SKM-1 treated with dmso at 0.1 percent for 144 hours (cell line): ENCODE data around the gene LRRC9.
A peak's percentile ranks its signal among the peaks of the same experiment; 100 is the strongest.
"Not testable (repeated sequence)": the region's sequence is repeated elsewhere in the genome, so short reads cannot be mapped to it uniquely, and the experiment has no call there.

Source experiments
- DNase-seq: peaks from one replicate; lab custom pipeline; 2025; ENCODE audit not compliant: unreplicated experiment; lab: John Stamatoyannopoulos, UW

The LRRC9 gene

GRCh38 chr14:59919570-59920377 lies at the start of gene LRRC9:
Gene LRRC9, plus strand, starts transcription at chr14:59920144.
- no peak for DNase-seq

DNA sequence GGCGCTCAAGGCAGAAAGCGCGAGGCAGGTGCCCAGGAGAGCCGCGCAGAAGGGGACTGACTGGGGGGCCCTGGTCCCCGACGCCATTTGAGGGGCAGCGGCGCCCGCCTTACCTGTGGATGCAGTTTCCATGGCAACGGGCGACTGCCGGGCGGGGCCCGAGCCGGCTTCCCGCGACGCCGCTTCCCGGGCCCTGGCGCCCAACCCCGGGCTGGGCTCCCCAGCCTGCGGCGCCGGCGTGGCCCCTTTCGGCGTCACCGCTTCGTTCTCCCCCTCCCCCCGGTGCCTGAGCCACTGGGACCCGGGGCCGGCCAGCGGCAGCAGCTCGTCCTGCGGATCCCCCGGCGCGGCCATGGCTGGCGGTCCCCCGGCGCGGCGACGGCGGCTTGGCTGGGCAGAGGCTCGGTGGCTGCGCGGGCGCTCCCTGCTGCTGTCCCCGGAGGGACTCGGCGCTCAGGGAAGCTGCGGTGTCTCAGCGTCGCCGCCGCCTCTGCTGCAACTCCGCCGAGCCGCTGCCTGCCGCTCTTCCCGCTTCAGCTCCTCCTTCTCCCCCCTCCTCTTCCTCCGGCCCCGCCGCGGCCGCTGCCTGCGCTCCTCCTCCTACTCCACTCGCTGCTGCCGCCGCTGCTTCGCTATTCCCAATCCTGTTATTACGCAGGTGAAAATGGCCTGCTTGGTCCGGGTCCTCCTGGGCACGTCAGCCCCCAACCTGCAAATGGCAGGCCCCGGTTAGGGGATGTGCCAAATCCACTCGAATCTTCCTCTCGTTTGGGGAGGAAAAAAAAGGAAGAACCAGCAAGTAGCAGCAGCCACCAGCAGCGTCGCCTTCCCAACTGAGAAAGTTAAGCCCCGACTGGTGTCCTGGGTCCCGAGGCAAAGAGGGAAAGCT lies 49.4 kb upstream of the LRRC9 start, which contains the start of gene RTN1:
Gene RTN1, minus strand, starts transcription at position 500 of the 889 bp plus-strand sequence. Its CDS starts 146 bp downstream, at position 354.
- DNase-seq: peak; percentile 40

DNA sequence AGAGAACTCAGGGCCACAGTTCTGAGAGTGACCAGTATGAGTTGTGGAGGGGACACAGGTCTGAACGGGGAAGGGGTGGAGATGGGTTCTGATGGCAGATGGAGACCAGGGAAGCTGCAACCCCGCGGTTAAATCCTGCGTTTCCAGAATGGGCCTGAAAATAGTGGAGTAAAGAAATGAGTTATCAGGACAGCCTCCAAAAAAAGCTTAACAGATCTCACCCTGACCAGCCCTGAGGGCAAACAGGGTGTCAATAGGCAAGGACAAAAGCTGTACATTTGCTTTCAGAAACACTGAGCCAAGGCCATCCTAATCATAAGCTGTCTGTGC lies 48.8 kb upstream of the LRRC9 start:
- DNase-seq: no peak

- no peak for DNase-seq
Measured at GRCh38 chr14:59882957-59883356, 37.0 kb upstream of the LRRC9 start.

GRCh38 chr14:59890676-59891075 lies 29.3 kb upstream of the LRRC9 start:
- DNase-seq: no peak

GRCh38 chr14:59895721-59896120 lies 24.2 kb upstream of the LRRC9 start:
- DNase-seq: no peak

DNA sequence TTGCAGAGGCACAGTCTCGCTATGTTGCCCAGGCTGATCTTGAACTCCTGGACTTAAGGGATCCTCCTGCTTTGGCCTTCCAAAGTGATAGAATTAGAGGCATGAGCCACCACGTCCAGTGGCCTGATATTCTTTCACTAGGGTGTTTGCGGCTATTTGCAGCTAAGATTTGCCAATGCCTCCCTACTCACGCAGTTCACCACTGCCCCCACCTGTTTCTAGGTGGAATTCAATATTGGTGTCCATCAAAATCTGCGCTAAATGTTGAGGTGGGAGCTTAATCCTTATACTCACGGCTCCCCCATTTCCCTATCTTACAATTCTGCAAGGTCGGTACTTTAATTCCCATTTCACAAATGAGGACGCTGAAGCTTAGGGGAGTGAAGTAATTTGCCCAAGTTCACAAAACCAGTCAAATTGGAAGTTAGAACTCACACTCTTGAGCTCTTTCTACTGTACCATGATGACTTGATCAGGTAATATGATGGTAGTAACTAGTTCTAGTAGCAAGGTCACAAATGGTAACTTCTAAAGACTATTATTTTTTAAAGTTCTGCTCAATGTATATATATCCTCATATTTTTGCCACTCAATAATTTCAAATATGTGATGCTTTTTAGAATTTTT lies 22.1 kb upstream of the LRRC9 start:
- DNase-seq: no peak

DNA sequence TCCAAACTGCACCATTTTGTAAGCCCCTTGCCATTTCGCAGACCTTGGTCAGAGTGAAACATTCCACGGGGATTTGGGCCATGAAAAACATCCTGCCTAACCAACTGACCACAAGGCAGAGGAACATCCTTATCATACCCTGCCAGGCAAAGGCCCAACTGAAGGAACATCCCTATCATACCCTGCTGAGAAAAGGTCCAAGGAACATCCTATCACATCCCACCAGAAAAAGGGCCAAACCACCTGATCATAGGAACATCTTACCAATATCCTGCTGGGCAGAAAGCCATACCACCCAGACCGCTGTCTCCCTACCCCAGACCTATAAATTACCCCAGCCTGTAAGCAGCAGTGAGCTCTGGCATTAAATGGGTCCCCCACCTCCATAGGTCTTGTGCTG lies 19.4 kb upstream of the LRRC9 start:
- DNase-seq: no peak

GRCh38 chr14:59904184-59904583 lies 15.8 kb upstream of the LRRC9 start:
- DNase-seq: no peak

DNA sequence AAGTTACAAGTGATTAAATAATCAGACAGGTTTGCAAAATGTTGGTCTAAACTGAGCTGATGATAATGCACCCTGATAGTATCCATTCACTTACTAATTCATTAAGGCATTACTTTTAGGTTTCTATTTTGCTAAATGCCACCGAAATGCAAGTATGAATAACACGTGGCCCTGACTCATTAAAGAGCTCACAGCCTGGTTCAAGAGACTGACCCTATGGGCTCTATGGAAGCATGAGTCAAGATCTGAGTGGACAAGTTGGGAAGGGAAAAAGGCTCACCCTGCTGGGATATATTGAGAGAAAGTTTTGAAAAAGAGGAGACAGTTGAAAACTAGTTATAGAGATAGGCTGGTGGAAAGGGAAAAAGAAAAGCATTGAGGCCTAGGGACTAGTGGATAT lies 14.8 kb upstream of the LRRC9 start:
- no peak for DNase-seq

DNA sequence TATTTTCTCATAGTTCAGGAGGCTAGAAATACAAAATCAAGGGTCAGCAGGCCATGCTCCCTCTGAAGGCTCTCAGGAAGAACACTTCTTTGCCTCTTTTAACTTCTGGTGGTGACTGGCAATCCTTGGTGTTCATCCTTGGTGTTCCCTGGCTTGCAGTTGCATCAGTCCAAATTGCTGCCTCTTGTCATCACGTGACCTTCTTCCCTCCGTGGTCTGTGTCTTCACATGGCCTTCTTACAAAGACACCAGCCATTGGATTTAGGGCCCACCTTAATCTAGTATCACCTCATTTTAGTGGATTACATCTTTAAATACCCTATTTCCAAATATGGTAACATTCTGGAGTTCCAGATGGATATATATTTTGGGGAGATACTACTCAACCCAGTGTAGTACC lies 7.5 kb upstream of the LRRC9 start:
- DNase-seq: no peak

GRCh38 chr14:59913187-59913586 lies 6.8 kb upstream of the LRRC9 start:
- no peak for DNase-seq

GRCh38 chr14:59918824-59919569 lies 947 bp upstream of the LRRC9 start:
- no peak for DNase-seq

- DNase-seq: no peak
Measured at GRCh38 chr14:59920378-59920683, 387 bp downstream of the LRRC9 start.

DNA sequence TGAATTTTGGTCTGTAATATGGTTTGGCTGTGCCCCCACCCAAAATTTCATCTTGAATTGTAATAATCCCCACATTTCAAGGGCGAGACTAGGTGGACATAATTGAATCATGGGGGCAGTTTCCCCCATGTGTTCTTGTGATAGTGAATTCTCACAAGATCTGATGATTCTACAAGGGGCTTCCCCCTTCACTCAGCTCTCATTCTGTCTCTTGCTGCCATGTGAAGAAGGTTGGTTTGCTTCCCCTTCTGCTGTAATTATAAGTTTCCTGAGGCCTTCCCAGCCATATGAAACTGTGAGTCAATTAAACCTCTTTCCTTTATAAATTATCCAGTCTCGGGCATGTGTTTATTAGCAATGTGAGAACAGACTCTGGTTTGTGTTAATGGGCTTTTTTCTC lies 5.9 kb downstream of the LRRC9 start:
- DNase-seq: no peak

- DNase-seq: no peak
Measured at GRCh38 chr14:59926534-59926933, 6.6 kb downstream of the LRRC9 start.

DNA sequence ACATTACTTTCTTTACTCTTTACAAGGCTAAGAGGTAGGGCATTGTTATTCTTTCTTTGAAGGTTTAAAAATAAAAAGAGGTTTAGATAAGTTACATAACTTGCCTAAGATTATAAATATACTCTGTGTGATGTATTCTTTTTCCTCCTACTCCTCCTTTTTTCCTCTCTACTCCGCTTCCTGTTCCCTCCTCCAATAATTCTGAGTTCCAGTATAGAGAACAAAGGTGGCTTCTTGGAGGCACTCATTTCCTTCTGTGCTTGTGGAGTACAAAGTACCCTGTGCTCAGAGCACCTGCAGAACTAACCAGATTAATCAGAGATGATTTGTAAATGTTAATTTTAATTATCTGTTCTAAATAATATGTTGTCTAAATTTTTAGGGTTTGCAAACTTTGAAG lies 11.3 kb downstream of the LRRC9 start:
- DNase-seq: no peak

- DNase-seq: no peak
Measured at GRCh38 chr14:59936145-59936544, 16.2 kb downstream of the LRRC9 start.

DNA sequence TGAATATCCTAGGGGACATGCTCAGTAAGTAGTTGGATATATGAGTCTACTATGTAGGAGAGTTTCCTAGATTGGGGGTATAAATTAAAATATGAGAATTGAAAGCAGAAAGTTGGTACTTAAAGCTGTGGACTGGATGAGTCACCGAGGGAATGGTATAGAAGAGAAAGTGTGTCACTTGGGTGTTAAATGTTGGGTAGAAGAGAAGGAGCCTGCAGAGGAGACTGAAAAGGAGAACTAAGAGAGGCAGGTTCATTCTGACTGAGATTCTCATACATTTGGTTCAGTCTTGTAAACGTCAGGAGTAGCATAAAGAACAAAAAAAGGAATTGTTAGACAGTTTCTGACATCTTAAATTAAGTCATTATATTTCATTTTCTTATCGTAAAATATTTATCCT lies 19.9 kb downstream of the LRRC9 start:
- no peak for DNase-seq

GRCh38 chr14:59942296-59942862 lies 22.4 kb downstream of the LRRC9 start:
- DNase-seq: not testable (repeated sequence)

DNA sequence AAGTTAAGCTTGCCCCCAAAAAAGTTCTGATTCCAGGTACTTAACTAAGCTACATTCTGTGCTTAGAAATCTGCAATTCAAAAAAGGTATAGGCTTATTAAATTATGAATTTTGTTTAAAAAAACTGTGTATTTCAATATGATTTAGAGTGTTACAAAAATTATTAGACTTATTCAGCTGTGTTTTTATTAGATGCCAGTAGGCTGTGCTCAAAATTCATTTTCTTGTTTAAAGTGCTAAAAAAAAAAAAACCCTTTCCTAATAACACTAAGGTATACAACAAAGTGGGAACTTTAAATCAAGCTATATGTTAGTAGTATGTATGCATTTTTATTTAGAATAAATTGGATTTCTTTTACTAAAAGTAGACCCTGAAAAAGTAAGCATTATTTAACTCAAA lies 25.0 kb downstream of the LRRC9 start:
- DNase-seq: no peak
